RWPE2 (cell line): Measurements from ENCODE around the gene NVL.

ENCODE experiments used
- ATAC-seq: fragments of 200-7000 bp; cut with Tn5 transposase; 3 replicates; pipeline ENCODE4 v1.9.1; 2021; ENCODE audit warnings: low read depth
- DNase-seq: peaks from one replicate; pipeline ENCODE4 v3.0.0-alpha.2; 2020; ENCODE audit warnings: low spot score
- H3K27ac ChIP-seq: fragments of 450-650 bp; 2 replicates; pipeline ENCODE4 v1.5.1; 2017; ENCODE audit warnings: mild to moderate bottlenecking; ENCODE audit not compliant: poor library complexity, severe bottlenecking
- H3K27me3 ChIP-seq: fragments of 250-450 bp; sonication (Bioruptor Pico); 2 replicates; pipeline ENCODE4 v1.5.1; 2021; ENCODE audit warnings: mild to moderate bottlenecking, moderate library complexity; ENCODE audit not compliant: insufficient read depth, poor library complexity, severe bottlenecking
- H3K36me3 ChIP-seq: fragments of 250-450 bp; sonication (Bioruptor Pico); 2 replicates; pipeline ENCODE4 v1.5.1; 2020; ENCODE audit warnings: low read depth, mild to moderate bottlenecking, moderate library complexity
- H3K4me1 ChIP-seq: fragments of 250-450 bp; sonication (Bioruptor Pico); 2 replicates; pipeline ENCODE4 v1.5.1; 2021; ENCODE audit warnings: mild to moderate bottlenecking, moderate library complexity; ENCODE audit not compliant: insufficient read depth, poor library complexity, severe bottlenecking
- H3K4me3 ChIP-seq: fragments of 250-450 bp; sonication (Bioruptor Pico); 2 replicates; pipeline ENCODE4 v1.5.1; 2021; ENCODE audit warnings: mild to moderate bottlenecking, moderate library complexity; ENCODE audit not compliant: severe bottlenecking
- H3K9me3 ChIP-seq: fragments of 250-450 bp; sonication (Bioruptor Pico); 2 replicates; pipeline ENCODE4 v1.5.1; 2021; ENCODE audit warnings: mild to moderate bottlenecking, moderate library complexity; ENCODE audit not compliant: severe bottlenecking
- TF ChIP-seq, protein P1 (sequence below): fragments of 450-650 bp; IDR thresholded peaks from one replicate; pipeline ENCODE4 v1.5.1; 2017; ENCODE audit warnings: mild to moderate bottlenecking, moderate library complexity; ENCODE audit not compliant: poor library complexity, severe bottlenecking

Gene NVL

GRCh38 chr1:224252479-224252878, 77.5 kb downstream of the NVL start:
- no peaks in the 10 kb centered on the region for H3K27me3 ChIP-seq
- H3K4me1 ChIP-seq, result no peaks in the 10 kb centered on the region
- DNase-seq (no peak), ATAC-seq (no peak)
- H3K27ac ChIP-seq, result no peak overlapping the region
- no peaks in the 10 kb centered on the region for H3K9me3 ChIP-seq
- TF ChIP-seq, protein P1, sequence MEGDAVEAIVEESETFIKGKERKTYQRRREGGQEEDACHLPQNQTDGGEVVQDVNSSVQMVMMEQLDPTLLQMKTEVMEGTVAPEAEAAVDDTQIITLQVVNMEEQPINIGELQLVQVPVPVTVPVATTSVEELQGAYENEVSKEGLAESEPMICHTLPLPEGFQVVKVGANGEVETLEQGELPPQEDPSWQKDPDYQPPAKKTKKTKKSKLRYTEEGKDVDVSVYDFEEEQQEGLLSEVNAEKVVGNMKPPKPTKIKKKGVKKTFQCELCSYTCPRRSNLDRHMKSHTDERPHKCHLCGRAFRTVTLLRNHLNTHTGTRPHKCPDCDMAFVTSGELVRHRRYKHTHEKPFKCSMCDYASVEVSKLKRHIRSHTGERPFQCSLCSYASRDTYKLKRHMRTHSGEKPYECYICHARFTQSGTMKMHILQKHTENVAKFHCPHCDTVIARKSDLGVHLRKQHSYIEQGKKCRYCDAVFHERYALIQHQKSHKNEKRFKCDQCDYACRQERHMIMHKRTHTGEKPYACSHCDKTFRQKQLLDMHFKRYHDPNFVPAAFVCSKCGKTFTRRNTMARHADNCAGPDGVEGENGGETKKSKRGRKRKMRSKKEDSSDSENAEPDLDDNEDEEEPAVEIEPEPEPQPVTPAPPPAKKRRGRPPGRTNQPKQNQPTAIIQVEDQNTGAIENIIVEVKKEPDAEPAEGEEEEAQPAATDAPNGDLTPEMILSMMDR, result no peak
- no peak overlapping the region for H3K4me3 ChIP-seq
- H3K36me3 ChIP-seq, result no peaks in the 10 kb centered on the region

DNA sequence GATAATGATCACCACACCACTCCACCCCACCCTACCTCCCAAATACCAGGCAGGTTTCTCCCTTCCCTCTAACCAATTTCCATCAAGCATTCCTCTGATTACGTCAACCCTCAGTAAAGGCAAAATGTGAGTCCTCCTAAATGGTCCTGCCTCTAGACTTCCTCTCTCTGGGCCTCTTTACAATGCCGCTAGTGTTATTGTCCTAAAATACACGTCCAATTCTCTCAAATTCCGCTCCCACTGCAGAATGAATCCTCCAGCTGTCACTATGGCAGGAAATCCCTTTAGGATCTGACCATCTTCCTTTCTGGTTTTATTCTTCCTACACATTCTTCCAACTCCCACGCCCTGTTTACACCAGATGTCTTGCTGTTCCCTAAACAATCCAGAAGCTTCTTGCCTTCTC, 78.2 kb downstream of the NVL start:
- Histone ChIP-seq H3K27me3 (no peaks in the 10 kb centered on the region), H3K36me3 (no peaks in the 10 kb centered on the region), H3K27ac (no peak overlapping the region), H3K4me1 (no peaks in the 10 kb centered on the region), H3K4me3 (no peak overlapping the region), H3K9me3 (no peaks in the 10 kb centered on the region)
- DNase-seq (no peak), ATAC-seq (no peak)
- TF ChIP-seq, protein P1, result no peak

DNA sequence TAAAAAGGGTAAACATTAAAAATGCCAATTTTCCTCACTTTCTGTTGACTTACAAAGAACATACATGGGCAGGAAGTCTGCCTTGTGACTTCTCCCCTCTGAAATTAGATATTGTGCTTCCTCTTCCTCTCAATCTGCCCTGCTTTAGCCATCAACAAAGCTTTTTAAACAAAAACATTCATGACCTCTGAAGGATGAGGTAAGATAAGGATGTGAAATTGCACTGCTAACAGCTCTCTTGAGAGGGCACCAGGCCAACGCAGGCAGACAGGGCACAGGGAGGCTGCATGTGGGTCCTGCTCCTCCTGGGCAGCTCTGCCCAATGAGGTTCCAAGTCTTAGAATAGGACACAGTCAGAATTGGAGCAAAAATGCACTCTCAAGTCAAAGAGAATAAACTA, 84.8 kb downstream of the NVL start:
- no peak for ATAC-seq
- TF ChIP-seq, protein P1, result no peak
- no peak for DNase-seq
- no peak overlapping the region for H3K4me3 ChIP-seq
- H3K27me3 ChIP-seq, result no peaks in the 10 kb centered on the region
- H3K4me1 ChIP-seq, result no peaks in the 10 kb centered on the region
- H3K27ac ChIP-seq, result no peak overlapping the region
- no peaks in the 10 kb centered on the region for H3K9me3 ChIP-seq
- no peaks in the 10 kb centered on the region for H3K36me3 ChIP-seq

DNA sequence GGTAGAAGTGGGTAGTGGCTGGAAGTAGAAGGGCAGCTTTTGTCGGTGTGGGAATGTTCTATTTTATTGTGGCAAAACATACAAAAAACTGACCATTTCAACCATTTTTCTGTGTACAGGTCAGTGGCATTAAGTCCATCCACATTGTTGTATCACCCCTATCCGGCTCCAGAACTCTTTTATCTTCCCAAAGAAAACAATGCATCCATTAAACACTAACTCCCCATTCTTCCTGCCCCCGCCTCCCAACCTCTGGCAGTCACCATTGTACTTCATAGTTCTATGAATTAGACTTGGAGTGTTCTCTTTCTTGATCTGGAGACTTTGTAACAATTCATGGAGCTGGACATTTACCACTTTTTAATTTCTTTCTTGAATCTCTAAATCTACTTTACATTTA, 91.2 kb downstream of the NVL start:
- no peak overlapping the region for H3K4me3 ChIP-seq
- no peaks in the 10 kb centered on the region for H3K4me1 ChIP-seq
- H3K36me3 ChIP-seq, result no peaks in the 10 kb centered on the region
- TF ChIP-seq, protein P1, result no peak
- H3K27me3 ChIP-seq, result no peaks in the 10 kb centered on the region
- H3K27ac ChIP-seq, result no peak overlapping the region
- no peak for ATAC-seq
- no peak for DNase-seq
- H3K9me3 ChIP-seq, result no peaks in the 10 kb centered on the region

DNA sequence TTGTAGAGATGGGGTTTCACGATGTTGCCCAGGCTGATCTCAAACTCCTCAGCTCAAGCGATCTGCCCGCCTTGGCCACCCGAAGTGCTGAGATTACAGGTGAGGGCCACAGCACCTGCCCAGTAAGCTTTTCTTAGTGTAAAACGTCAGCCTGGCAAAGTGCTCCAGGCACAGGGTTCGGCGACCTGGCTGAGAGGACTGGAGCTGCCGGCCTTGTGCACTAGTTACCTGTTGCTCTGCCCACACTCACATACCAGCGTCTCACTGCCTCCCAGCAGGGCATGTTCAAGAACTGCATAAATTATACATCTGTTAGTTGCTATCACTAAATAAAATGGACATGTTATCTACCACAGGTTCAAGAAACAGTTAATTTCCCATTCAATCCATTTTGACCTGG, 91.8 kb downstream of the NVL start:
- H3K9me3 ChIP-seq, result no peaks in the 10 kb centered on the region
- no peak overlapping the region for H3K27ac ChIP-seq
- H3K27me3 ChIP-seq, result no peaks in the 10 kb centered on the region
- H3K4me1 ChIP-seq, result no peaks in the 10 kb centered on the region
- H3K4me3 ChIP-seq, result no peak overlapping the region
- ATAC-seq (no peak), DNase-seq (no peak)
- TF ChIP-seq, protein P1, result no peak
- no peaks in the 10 kb centered on the region for H3K36me3 ChIP-seq
